ENCODE data around the gene SBF1.

Gene SBF1

DNA sequence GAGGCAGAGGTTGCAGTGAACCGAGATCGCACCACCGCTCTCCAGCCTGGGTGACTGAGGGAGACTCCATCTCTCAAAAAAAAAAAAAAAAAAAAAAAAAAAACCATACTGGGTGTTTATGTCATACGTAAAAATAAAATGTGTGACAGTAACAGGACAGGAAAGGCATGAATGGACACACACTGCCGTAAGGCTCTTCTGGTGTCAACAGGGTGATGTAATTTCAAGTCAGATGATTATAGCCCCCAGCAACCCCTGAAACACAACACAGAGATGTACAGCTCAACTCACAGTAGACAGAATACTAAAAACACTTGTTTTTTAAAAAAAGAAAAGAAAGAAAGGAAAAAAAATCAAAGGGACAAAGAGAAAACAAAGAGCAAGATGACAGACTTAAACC is 22.2 kb downstream of the SBF1 start:
- peaks cover 35% of the 10 kb centered on the region for H3K4me1 Mint-ChIP-seq
- no peaks in the 10 kb centered on the region for H3K27me3 Mint-ChIP-seq
- H3K9me3 Mint-ChIP-seq: no peaks in the 10 kb centered on the region
- peak overlapping the region; percentile 89 for H3K27ac Mint-ChIP-seq (ENCODE audit: low read depth)
- H3K4me3 Mint-ChIP-seq: no peak overlapping the region
- H3K36me3 Mint-ChIP-seq (ENCODE audit: insufficient read depth): peaks cover 74% of the 10 kb centered on the region
- ATAC-seq (replicated peaks; ENCODE audit: extremely low read depth, poor library complexity, severe bottlenecking) (no peak), DNase-seq (ENCODE audit: low spot score in 2 of 2) (no peak)

DNA sequence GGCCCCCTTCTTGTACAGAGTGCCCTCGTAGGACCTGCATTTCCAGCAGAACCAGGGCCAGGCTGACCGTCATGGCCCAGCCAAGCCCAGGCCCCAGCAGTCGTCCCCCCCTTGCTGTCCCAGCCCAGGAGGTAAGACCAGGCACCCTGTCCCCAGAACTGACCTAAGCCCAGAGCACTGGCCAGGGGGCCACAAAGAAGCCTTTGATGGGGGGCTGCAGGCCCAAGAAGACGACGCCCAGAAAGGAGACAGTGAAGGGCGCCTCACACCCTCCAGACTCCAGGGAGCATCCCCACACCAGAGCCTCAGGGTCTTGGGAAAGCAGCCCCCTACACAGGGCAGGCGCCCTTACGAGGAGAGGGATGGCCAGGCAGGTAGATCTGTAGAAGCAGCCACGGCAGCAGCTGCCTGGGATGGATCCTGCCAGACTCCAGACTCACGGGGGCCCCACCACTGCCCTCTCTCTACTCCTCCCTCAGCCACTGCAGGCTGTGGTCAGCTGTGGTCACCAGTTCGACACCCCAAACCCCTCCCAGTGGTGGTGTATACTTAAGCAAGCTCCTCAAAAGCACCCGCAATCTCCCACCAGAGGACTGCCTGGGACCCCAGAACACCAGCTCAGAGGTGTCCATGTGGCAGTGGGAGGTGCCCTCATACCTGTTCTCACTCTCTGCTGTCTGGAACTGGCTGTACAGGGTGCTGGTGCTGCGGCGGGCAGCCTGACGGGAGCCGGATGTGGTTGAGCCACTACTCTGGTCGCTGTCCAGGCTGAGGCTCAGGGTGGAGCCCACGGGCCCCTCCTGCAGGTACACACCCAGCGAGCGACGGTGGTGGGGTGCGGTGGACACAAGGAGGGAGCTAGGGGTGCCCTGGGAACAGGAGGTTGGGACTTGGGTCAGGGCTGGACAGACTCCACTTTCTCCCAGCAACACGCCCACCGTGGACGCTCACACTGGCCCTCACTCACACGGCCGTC is 27.0 kb downstream of the SBF1 start:
- H3K36me3 Mint-ChIP-seq (ENCODE audit: insufficient read depth): peaks cover 64% of the 10 kb centered on the region
- H3K9me3 Mint-ChIP-seq: no peaks in the 10 kb centered on the region
- peaks cover 38% of the 10 kb centered on the region for H3K4me1 Mint-ChIP-seq
- H3K27ac Mint-ChIP-seq (ENCODE audit: low read depth): peak overlapping the region; percentile 36
- H3K27me3 Mint-ChIP-seq: no peaks in the 10 kb centered on the region
- ATAC-seq (replicated peaks; ENCODE audit: extremely low read depth, poor library complexity, severe bottlenecking): no peak
- no peak for DNase-seq (ENCODE audit: low spot score in 2 of 2)
- H3K4me3 Mint-ChIP-seq: peak overlapping the region; percentile 25

DNA sequence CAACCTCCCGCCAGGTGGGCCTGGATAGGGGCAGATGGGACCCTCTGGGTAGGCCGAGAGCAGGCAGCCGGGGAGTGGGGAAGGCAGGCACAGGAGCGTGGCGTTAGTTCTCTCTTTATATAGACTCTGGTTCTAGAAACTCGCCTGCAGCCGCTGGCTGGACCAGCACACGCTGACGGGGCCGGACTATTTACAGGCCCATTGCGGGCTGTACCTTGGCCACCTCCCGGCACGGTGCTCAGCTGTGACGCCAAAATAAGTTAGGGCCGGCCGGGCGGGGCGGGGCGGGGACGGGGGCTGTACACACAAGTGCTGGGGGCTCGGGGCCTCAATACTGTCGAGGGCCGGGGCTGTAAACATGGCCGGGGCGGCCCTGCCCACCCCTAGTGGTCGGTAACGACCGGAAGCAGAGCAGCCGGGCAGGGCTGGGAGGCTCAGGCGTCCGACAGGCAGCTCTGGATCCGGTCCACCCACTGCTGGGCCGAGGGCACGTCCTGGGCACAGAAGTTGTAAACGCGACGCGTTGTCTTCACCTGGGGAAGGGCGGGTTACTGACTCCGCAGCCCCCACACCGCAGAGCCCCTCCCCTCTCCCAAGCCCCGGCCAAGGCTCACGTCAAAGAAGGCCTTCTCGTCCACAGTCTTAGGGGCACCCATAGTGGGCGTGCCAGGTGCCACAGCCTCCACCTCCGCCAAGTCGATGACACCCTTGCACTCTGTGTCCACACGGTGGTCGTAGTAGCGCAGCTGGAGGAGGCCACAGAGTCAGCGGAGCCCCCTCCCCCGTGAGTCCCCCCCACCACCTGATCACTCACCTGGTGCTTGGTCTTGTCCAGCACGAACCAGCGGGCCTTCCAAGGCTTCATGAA is 27.9 kb downstream of the SBF1 start:
- peaks cover 62% of the 10 kb centered on the region for H3K36me3 Mint-ChIP-seq (ENCODE audit: insufficient read depth)

DNA sequence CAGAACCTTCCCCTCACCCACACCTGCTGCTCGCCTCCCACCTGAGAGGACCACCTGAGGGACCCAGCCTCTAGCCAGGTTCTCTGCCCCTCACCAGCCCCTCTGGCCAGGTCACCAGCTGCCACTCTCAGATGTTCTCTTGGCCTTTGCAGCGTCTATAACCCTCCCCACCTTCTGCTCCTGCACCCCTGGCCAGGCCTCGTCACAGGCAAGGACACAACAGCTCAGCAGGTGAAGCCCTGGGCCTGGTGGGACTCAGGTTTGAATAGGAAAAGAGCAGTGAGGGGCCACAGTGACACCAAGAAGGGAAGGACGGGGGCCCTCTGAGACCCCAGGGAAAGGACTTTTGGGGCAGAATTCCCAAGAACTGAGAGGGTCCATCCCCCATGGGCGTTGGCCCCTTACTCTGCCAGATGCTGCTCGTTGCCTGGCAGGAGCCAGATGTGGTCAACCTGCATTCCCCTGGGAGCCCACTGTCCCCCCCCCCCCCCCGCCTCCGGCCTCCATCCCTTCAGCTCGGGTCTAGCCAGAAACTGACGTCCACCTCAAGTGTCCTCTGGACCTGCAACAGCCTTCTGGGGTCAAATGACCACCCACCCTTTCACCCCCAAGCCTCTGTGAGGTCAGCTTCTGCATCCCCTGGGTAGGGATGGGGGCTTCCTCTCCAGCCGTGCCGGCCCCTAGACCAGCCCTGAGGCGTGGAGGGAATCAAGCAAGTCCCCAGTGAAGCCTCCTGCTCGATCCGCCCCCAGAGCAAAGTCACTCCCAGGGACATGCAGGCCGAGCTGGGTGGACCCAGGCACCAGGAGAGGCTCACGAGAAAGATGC is 28.7 kb downstream of the SBF1 start:
- Mint-ChIP-seq H3K9me3 (no peaks in the 10 kb centered on the region), H3K4me3 (peak overlapping the region; percentile 56), H3K27ac (ENCODE audit: low read depth) (peak overlapping the region; percentile 86), H3K4me1 (peaks cover 31% of the 10 kb centered on the region), H3K27me3 (no peaks in the 10 kb centered on the region), H3K36me3 (ENCODE audit: insufficient read depth) (peaks cover 59% of the 10 kb centered on the region)
- DNase-seq (ENCODE audit: low spot score in 2 of 2) (no peak), ATAC-seq (replicated peaks; ENCODE audit: extremely low read depth, poor library complexity, severe bottlenecking) (no peak)

More for the DNA sequence above, 27.9 kb downstream of the SBF1 start:
- no peaks in the 10 kb centered on the region for H3K27me3 Mint-ChIP-seq
- H3K4me3 Mint-ChIP-seq: no peak overlapping the region
- ATAC-seq (replicated peaks; ENCODE audit: extremely low read depth, poor library complexity, severe bottlenecking): no peak
- H3K9me3 Mint-ChIP-seq: no peaks in the 10 kb centered on the region
- DNase-seq (ENCODE audit: low spot score in 2 of 2): no peak
- H3K27ac Mint-ChIP-seq (ENCODE audit: low read depth): peak overlapping the region; percentile 32
- peaks cover 35% of the 10 kb centered on the region for H3K4me1 Mint-ChIP-seq

GRCh38 chr22:50445071-50445879 is 29.6 kb downstream of the SBF1 start:
- peaks cover 52% of the 10 kb centered on the region for H3K36me3 Mint-ChIP-seq (ENCODE audit: insufficient read depth)
- ATAC-seq (replicated peaks; ENCODE audit: extremely low read depth, poor library complexity, severe bottlenecking): peak; percentile 61
- peak overlapping the region; percentile 56 for H3K4me3 Mint-ChIP-seq
- H3K27me3 Mint-ChIP-seq: no peaks in the 10 kb centered on the region
- peak overlapping the region; percentile 86 for H3K27ac Mint-ChIP-seq (ENCODE audit: low read depth)
- peak in 1 of 2 donors; percentile 35 for DNase-seq (ENCODE audit: low spot score in 2 of 2)
- H3K9me3 Mint-ChIP-seq: no peaks in the 10 kb centered on the region
- peaks cover 31% of the 10 kb centered on the region for H3K4me1 Mint-ChIP-seq

- H3K27ac Mint-ChIP-seq (ENCODE audit: low read depth): peak overlapping the region; percentile 86
- ATAC-seq (replicated peaks; ENCODE audit: extremely low read depth, poor library complexity, severe bottlenecking) (no peak), DNase-seq (ENCODE audit: low spot score in 2 of 2) (no peak)
- no peaks in the 10 kb centered on the region for H3K27me3 Mint-ChIP-seq
- H3K9me3 Mint-ChIP-seq: no peaks in the 10 kb centered on the region
- H3K36me3 Mint-ChIP-seq (ENCODE audit: insufficient read depth): peaks cover 52% of the 10 kb centered on the region
- peaks cover 27% of the 10 kb centered on the region for H3K4me1 Mint-ChIP-seq
- peak overlapping the region; percentile 56 for H3K4me3 Mint-ChIP-seq
These were observed 30.2 kb downstream of the SBF1 start for GRCh38 chr22:50444663-50445062.

DNA sequence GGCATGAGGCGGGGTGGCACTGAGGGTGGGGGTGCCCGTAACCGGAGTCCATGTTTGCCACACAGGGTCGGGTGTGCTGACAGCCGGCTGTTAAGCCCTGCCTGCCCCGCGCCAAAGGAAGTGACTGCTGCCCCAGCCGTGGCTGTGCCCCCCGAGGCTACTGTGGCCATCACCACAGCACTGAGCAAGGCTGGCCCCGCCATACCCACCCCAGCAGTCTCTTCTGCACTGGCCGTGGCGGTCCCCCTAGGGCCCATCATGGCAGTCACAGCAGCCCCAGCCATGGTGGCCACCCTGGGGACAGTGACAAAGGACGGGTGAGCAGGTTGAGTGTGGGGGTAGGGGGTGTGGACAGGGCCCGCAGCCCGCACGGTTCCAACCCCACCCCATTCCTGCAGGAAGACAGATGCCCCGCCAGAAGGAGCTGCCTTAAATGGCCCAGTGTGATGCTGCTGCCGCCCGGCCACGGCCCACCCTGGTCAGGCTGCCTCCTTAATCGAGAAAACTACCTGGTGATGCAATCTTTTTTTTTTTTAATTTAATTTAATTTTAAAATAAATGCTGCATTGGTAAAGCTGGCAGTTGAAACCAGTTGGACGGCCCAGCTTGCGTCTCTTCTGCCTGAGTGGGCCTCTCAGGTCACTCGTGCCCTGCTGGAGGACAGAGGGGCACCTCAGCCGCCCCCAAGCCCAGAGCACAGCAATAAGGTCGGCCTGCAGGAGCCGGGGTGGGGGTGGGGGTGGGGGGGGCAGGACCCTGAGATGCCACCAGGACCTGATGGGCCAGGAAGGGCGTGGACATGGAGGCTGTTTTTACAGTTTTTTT is 30.8 kb downstream of the SBF1 start:
- H3K4me1 Mint-ChIP-seq: peaks cover 22% of the 10 kb centered on the region
- no peaks in the 10 kb centered on the region for H3K9me3 Mint-ChIP-seq
- DNase-seq (ENCODE audit: low spot score in 2 of 2): no peak
- no peak for ATAC-seq (replicated peaks; ENCODE audit: extremely low read depth, poor library complexity, severe bottlenecking)
- peak overlapping the region; percentile 86 for H3K27ac Mint-ChIP-seq (ENCODE audit: low read depth)
- no peaks in the 10 kb centered on the region for H3K27me3 Mint-ChIP-seq
- peaks cover 51% of the 10 kb centered on the region for H3K36me3 Mint-ChIP-seq (ENCODE audit: insufficient read depth)
- H3K4me3 Mint-ChIP-seq: no peak overlapping the region

GRCh38 chr22:50443197-50443596 is 31.6 kb downstream of the SBF1 start:
- peaks cover 15% of the 10 kb centered on the region for H3K4me1 Mint-ChIP-seq
- H3K9me3 Mint-ChIP-seq: no peaks in the 10 kb centered on the region
- no peak overlapping the region for H3K4me3 Mint-ChIP-seq
- DNase-seq (ENCODE audit: low spot score in 2 of 2) (no peak), ATAC-seq (replicated peaks; ENCODE audit: extremely low read depth, poor library complexity, severe bottlenecking) (no peak)
- H3K27ac Mint-ChIP-seq (ENCODE audit: low read depth): peak overlapping the region; percentile 74
- peaks cover 51% of the 10 kb centered on the region for H3K36me3 Mint-ChIP-seq (ENCODE audit: insufficient read depth)
- H3K27me3 Mint-ChIP-seq: no peaks in the 10 kb centered on the region

- peaks cover 13% of the 10 kb centered on the region for H3K4me1 Mint-ChIP-seq
- H3K27ac Mint-ChIP-seq (ENCODE audit: low read depth): peak overlapping the region; percentile 67
- no peaks in the 10 kb centered on the region for H3K27me3 Mint-ChIP-seq
- ATAC-seq (replicated peaks; ENCODE audit: extremely low read depth, poor library complexity, severe bottlenecking): no peak
- no peak overlapping the region for H3K4me3 Mint-ChIP-seq
- peaks cover 42% of the 10 kb centered on the region for H3K36me3 Mint-ChIP-seq (ENCODE audit: insufficient read depth)
- DNase-seq (ENCODE audit: low spot score in 2 of 2): no peak
- H3K9me3 Mint-ChIP-seq: no peaks in the 10 kb centered on the region
These were observed 33.3 kb downstream of the SBF1 start for GRCh38 chr22:50441428-50441993.

GRCh38 chr22:50440544-50441249 is 34.1 kb downstream of the SBF1 start:
- ATAC-seq (replicated peaks; ENCODE audit: extremely low read depth, poor library complexity, severe bottlenecking): no peak

More at GRCh38 chr22:50440544-50441249, 34.1 kb downstream of the SBF1 start:
- H3K27me3 Mint-ChIP-seq: no peaks in the 10 kb centered on the region
- H3K9me3 Mint-ChIP-seq: no peaks in the 10 kb centered on the region
- H3K27ac Mint-ChIP-seq (ENCODE audit: low read depth): peak overlapping the region; percentile 67
- DNase-seq (ENCODE audit: low spot score in 2 of 2): no peak
- peaks cover 43% of the 10 kb centered on the region for H3K36me3 Mint-ChIP-seq (ENCODE audit: insufficient read depth)
- peaks cover 10% of the 10 kb centered on the region for H3K4me1 Mint-ChIP-seq
- no peak overlapping the region for H3K4me3 Mint-ChIP-seq

Data from central memory CD8-positive, alpha-beta T cell (primary cell).